ENCODE data around the gene MEGF6. TPM values are rescaled to one million over a fixed set of nuclear protein-coding genes. Genes with fewer than 3 reads are reported as not detected.

Gene MEGF6
- total and polyA plus RNA-seq, 2 of the 8 experiments (the other 6 are each of a cell fraction or from before 2014, with no cell fraction given) = 4.1 to 14.8 TPM

- no peak for FAIRE-seq
- TF ChIP-seq GABPA (IDR thresholded peaks at IDR 0.05; ENCODE audit: borderline replicate concordance, insufficient read depth, low read length) (no peak), SP4 (IDR thresholded peaks at IDR 0.05; ENCODE audit: low read length) (no peak), SIN3A (conservative IDR thresholded peaks at IDR 0.05 in 1 of 2, IDR thresholded peaks at IDR 0.05 in 1 of 2; ENCODE audit: low read depth in 1 of 2, low read length in 2 of 2) (no peak), EZH2 (IDR thresholded peaks at IDR 0.05; ENCODE audit: low read depth, low read length, severe bottlenecking) (no peak), CBX8 (IDR thresholded peaks at IDR 0.05; ENCODE audit: borderline replicate concordance, low read depth, low read length) (no peak), RAD21 (IDR thresholded peaks at IDR 0.05 in 1 of 2, conservative IDR thresholded peaks at IDR 0.05 in 1 of 2; ENCODE audit: low read depth in 2 of 2, low read length in 2 of 2) (no peak), HDAC2 (IDR thresholded peaks at IDR 0.05; ENCODE audit: borderline replicate concordance in 1 of 2, low read depth in 2 of 2, low read length in 2 of 2) (no peak), HDAC6 (IDR thresholded peaks at IDR 0.05; ENCODE audit: low read depth, low read length) (no peak), BACH1 (IDR thresholded peaks at IDR 0.05; ENCODE audit: low read length) (no peak), POLR2A (IDR thresholded peaks at IDR 0.05; ENCODE audit: control extremely low read depth in 1 of 2, low read depth in 2 of 2, low read length in 2 of 2) (no peak), SIRT6 (IDR thresholded peaks at IDR 0.05; ENCODE audit: low read length) (no peak), CTBP2 (IDR thresholded peaks at IDR 0.05; ENCODE audit: borderline replicate concordance, insufficient read depth, insufficient read length, low read length) (no peak), SP2 (IDR thresholded peaks at IDR 0.05; ENCODE audit: low read length) (no peak)
Measured at GRCh38 chr1:3598051-3598491, 13.2 kb downstream of the MEGF6 start.

More at GRCh38 chr1:3598051-3598491, 13.2 kb downstream of the MEGF6 start:
- 0 out of 2 replicates have a peak, but pooled peaks cover 2% of the 10 kb centered on the region for H3K79me1 ChIP-seq (ENCODE audit: low read depth, low read length)
- H4K5ac ChIP-seq (ENCODE audit: insufficient read length, low read depth, low read length) = no peak overlapping the region
- peak overlapping the region; percentile 82; the same call in 1 of the 2 replicates for H2BK5ac ChIP-seq (ENCODE audit: low read depth, low read length)
- H3K56ac ChIP-seq (replicated peaks; ENCODE audit: insufficient read length, low read depth, low read length) = peak overlapping the region; percentile 12
- peak overlapping the region; percentile 60; the same call in 1 of the 2 replicates for H3K18ac ChIP-seq (ENCODE audit: extremely low read depth, low read length)
- no peak overlapping the region for H2AK5ac ChIP-seq (ENCODE audit: low read depth, low read length)
- H3K23ac ChIP-seq (ENCODE audit: insufficient read length) = no peak overlapping the region
- no peaks in the 10 kb centered on the region for H3K79me2 ChIP-seq (ENCODE audit: control insufficient read depth in 1 of 2, insufficient read depth in 2 of 2, low read length in 2 of 2)
- H2BK120ac ChIP-seq (replicated peaks; ENCODE audit: low read depth, low read length) = peak overlapping the region; percentile 72
- 0 out of 2 replicates have a peak overlapping the region, but pooled peaks have one; percentile 48 for H2BK20ac ChIP-seq (ENCODE audit: low read length)
- no peak overlapping the region for H2BK12ac ChIP-seq (ENCODE audit: low read depth, low read length)
- WGBS, 2 experiments (ENCODE audit: extremely low coverage in 1 of 2, insufficient coverage in 1 of 2, insufficient read length in 1 of 2, insufficient replicate concordance in 2 of 2, low coverage in 1 of 2, low lambda C conversion rate in 2 of 2, missing lambda C conversion rate in 1 of 2) = 81% methylated on average over 26 of the region's 26 CpGs; no CpG with 5 or more reads in 1 of the 2 experiments
- no peak overlapping the region for H3K4me2 ChIP-seq (ENCODE audit: insufficient read depth in 1 of 2, low read depth in 2 of 2, low read length in 2 of 2)
- H3K27me3 ChIP-seq (replicated peaks in 1 of 4; ENCODE audit: control insufficient read depth in 3 of 4, extremely low read depth in 1 of 4, insufficient read depth in 3 of 4, low read length in 3 of 4) = no peaks in the 10 kb centered on the region
- no peaks in the 10 kb centered on the region for H3K36me3 ChIP-seq (ENCODE audit: control insufficient read depth in 2 of 4, insufficient read depth in 4 of 4, low read length in 3 of 4)
- H2AFZ ChIP-seq (ENCODE audit: low read length) = no peak overlapping the region
- CTCF ChIA-PET (ENCODE audit: partially characterized antibody) = interaction anchor here (0.7 to 4.8 kb wide), 8 partner anchors 8 to 126 kb away, joined by 3 to 35 read pairs (median 4); no protein-coding TSS in a partner anchor
- H3K9me3 ChIP-seq (ENCODE audit: insufficient read depth in 2 of 2, low read depth in 1 of 2, low read length in 1 of 2) = no peaks in the 10 kb centered on the region
- peaks cover 0 to 28% (median 20%) of the 10 kb centered on the region in 4 experiments; a peak in 6 of 7 replicates for H3K4me1 ChIP-seq (replicated peaks in 1 of 4; ENCODE audit: control insufficient read depth in 3 of 4, insufficient read depth in 4 of 4, low read length in 3 of 4)
- DNase-seq (ENCODE audit: low read depth in 1 of 2, low spot score in 2 of 2) = no peak
- H3K14ac ChIP-seq (ENCODE audit: insufficient read length) = no peak overlapping the region
- H4K8ac ChIP-seq (ENCODE audit: extremely low read depth, insufficient read depth, low read length) = no peak overlapping the region; the same call in 1 of the 2 replicates
- no peak overlapping the region for H3K9ac ChIP-seq (replicated peaks in 1 of 4; ENCODE audit: extremely low read depth in 1 of 4, low read depth in 3 of 4, low read length in 3 of 4)
- H2BK15ac ChIP-seq (ENCODE audit: low read length) = no peak overlapping the region
- H4K91ac ChIP-seq (replicated peaks; ENCODE audit: insufficient read length, low read length) = peak overlapping the region; percentile 53
- H3K27ac ChIP-seq (ENCODE audit: low read depth, low read length) = no peak overlapping the region
- no peak overlapping the region for H3K4me3 ChIP-seq (ENCODE audit: extremely low read depth in 1 of 4, insufficient read depth in 2 of 4, low read depth in 3 of 4, low read length in 4 of 4)
- no peaks in the 10 kb centered on the region for H3K23me2 ChIP-seq (ENCODE audit: low read depth, low read length)
- POLR2A ChIA-PET (ENCODE audit: partially characterized antibody) = interaction anchor here (0.9 to 2.0 kb wide), 3 partner anchors 10 to 48 kb away, joined by 3 to 8 read pairs (median 4); no protein-coding TSS in a partner anchor
- H3K4ac ChIP-seq (replicated peaks; ENCODE audit: insufficient read length, low read depth, low read length) = no peak overlapping the region
- no peaks in the 10 kb centered on the region for H4K20me1 ChIP-seq (replicated peaks in 1 of 2; ENCODE audit: control insufficient read depth in 1 of 2, insufficient read depth in 2 of 2, low read length in 2 of 2)

All from H1 (cell line).